ENCODE data around the gene RIC1. TPM values are rescaled to one million over a fixed set of nuclear protein-coding genes. Genes with fewer than 3 reads are reported as not detected.

The RIC1 gene
- total RNA-seq, 1 experiment from 2014 or later: 11.4 TPM

GRCh38 chr9:5820425-5820824 lies 191.5 kb downstream of the RIC1 start:
- Mint-ChIP-seq H3K9me3 (ENCODE audit: low read depth, unreplicated experiment) (no peaks in the 10 kb centered on the region), H3K27me3 (ENCODE audit: unreplicated experiment) (no peaks in the 10 kb centered on the region), H3K27ac (ENCODE audit: unreplicated experiment) (no peak overlapping the region), H3K36me3 (ENCODE audit: insufficient read depth, unreplicated experiment) (peaks cover 9% of the 10 kb centered on the region), H3K4me1 (ENCODE audit: low read depth, unreplicated experiment) (peaks cover 13% of the 10 kb centered on the region), H3K4me3 (ENCODE audit: low read depth, unreplicated experiment) (no peak overlapping the region)
- CTCF ChIA-PET: no interaction called here
- TF ChIP-seq CTCF (IDR thresholded peaks at IDR 0.05; ENCODE audit: unreplicated experiment): no peak
- BruUV-seq (replicated peaks): no TSS peak
- intact Hi-C loops (cut with micrococcal nuclease; ENCODE audit: unreplicated experiment): no loop called here
- no peak for DNase-seq

GRCh38 chr9:5825223-5825622 lies 196.3 kb downstream of the RIC1 start:
- DNase-seq: no peak
- no peaks in the 10 kb centered on the region for H3K36me3 Mint-ChIP-seq (ENCODE audit: insufficient read depth, unreplicated experiment)
- CTCF ChIA-PET: no interaction called here
- intact Hi-C loops (cut with micrococcal nuclease; ENCODE audit: unreplicated experiment): no loop called here
- H3K9me3 Mint-ChIP-seq (ENCODE audit: low read depth, unreplicated experiment): no peaks in the 10 kb centered on the region
- H3K4me3 Mint-ChIP-seq (ENCODE audit: low read depth, unreplicated experiment): no peak overlapping the region
- no peak for TF ChIP-seq CTCF (IDR thresholded peaks at IDR 0.05; ENCODE audit: unreplicated experiment)
- no peaks in the 10 kb centered on the region for H3K4me1 Mint-ChIP-seq (ENCODE audit: low read depth, unreplicated experiment)
- BruUV-seq (replicated peaks): no TSS peak
- no peaks in the 10 kb centered on the region for H3K27me3 Mint-ChIP-seq (ENCODE audit: unreplicated experiment)
- H3K27ac Mint-ChIP-seq (ENCODE audit: unreplicated experiment): no peak overlapping the region

Other genes starting within 250 kb of the RIC1 start
- gene PLGRKT, start 191.2 kb upstream of the RIC1 start, total RNA-seq (2022): 15.1 and 17.4 TPM in 2 replicates
- gene CD274, start 178.6 kb upstream of the RIC1 start, total RNA-seq (2022): 1.9 and 3.6 TPM in 2 replicates
- gene PDCD1LG2, start 118.6 kb upstream of the RIC1 start, total RNA-seq (2022): not detected in 2 replicates
- 28.4 and 29.7 TPM in 2 replicates for gene ERMP1, start 204.0 kb downstream of the RIC1 start, total RNA-seq (2022)